Smooth muscle cell (in vitro differentiated cells): ENCODE measurements around the gene NOPCHAP1. TPM values are rescaled to one million over a fixed set of nuclear protein-coding genes. Genes with fewer than 3 reads are reported as not detected.

Source experiments
- DNase-seq: peaks from one replicate; lab custom pipeline; 2025; ENCODE audit not compliant: unreplicated experiment; lab: John Stamatoyannopoulos, UW
- H2AFZ ChIP-seq: fragments of 200-600 bp; sonication (generic); 2 replicates; pipeline ENCODE4 v1.6.0; 2016; ENCODE audit warnings: antibody characterized with exemption, low read depth, mild to moderate bottlenecking
- H3F3A ChIP-seq: fragments of 200-600 bp; sonication (generic); 2 replicates; pipeline ENCODE4 v1.6.0; 2017; ENCODE audit warnings: antibody characterized with exemption, low read depth
- H3K27ac ChIP-seq: fragments of 200-600 bp; sonication (generic); 2 replicates; pipeline ENCODE4 v1.5.1; 2016; ENCODE audit warnings: low read depth, mild to moderate bottlenecking
- H3K27me3 ChIP-seq: fragments of 200-600 bp; sonication (generic); 2 replicates; pipeline ENCODE4 v1.6.1; 2016; ENCODE audit warnings: low read depth, mild to moderate bottlenecking
- H3K36me3 ChIP-seq: fragments of 200-600 bp; sonication (generic); 2 replicates; pipeline ENCODE4 v1.5.1; 2016; ENCODE audit warnings: low read depth
- H3K4me1 ChIP-seq: fragments of 200-600 bp; sonication (generic); 2 replicates; pipeline ENCODE4 v1.5.1; 2016; ENCODE audit warnings: low read depth
- H3K4me2 ChIP-seq: fragments of 200-600 bp; sonication (generic); 2 replicates; pipeline ENCODE4 v1.6.0; 2016; ENCODE audit warnings: mild to moderate bottlenecking
- H3K4me3 ChIP-seq: fragments of 200-600 bp; sonication (generic); 2 replicates; pipeline ENCODE4 v1.5.1; 2016; ENCODE audit warnings: mild to moderate bottlenecking
- H3K79me2 ChIP-seq: fragments of 200-600 bp; sonication (generic); 2 replicates; pipeline ENCODE4 v1.6.0; 2016; ENCODE audit warnings: low read depth, mild to moderate bottlenecking
- H3K9ac ChIP-seq: fragments of 200-600 bp; sonication (generic); 2 replicates; pipeline ENCODE4 v1.6.0; 2016; ENCODE audit warnings: low read depth
- H3K9me3 ChIP-seq: fragments of 200-600 bp; sonication (generic); replicated peaks from 2 replicates; pipeline ENCODE4 v1.5.1; 2016; ENCODE audit warnings: low read depth
- H4K20me1 ChIP-seq: fragments of 200-600 bp; sonication (generic); 2 replicates; pipeline ENCODE4 v1.6.0; 2016; ENCODE audit warnings: low read depth
- WGBS: methylation state at CpG from one replicate; pipeline ENCODE4 v1.1.7; 2016; ENCODE audit warnings: low lambda C conversion rate; 5-methylcytosine and 5-hydroxymethylcytosine counted together
- polyA plus RNA-seq: library from polyadenylated mRNA; unstranded; fragments of >200 nt; fragmentation: Nextera tagmentation; extraction: Ambion mirVana; gene quantifications from 2 replicates; pipeline ENCODE4 v1.2.1, GENCODE V29; 2016
- total RNA-seq: library from RNA; depleted of rRNA; stranded (reverse); fragments of >200 nt; gene quantifications from 2 replicates; pipeline ENCODE4 v1.2.3, GENCODE V29; 2014
- TF ChIP-seq, protein P1 (sequence below): fragments of 200-600 bp; sonication (generic); IDR thresholded peaks from 2 replicates; pipeline ENCODE4 v1.5.1; 2017; ENCODE audit warnings: borderline replicate concordance, mild to moderate bottlenecking, antibody characterized with exemption; ENCODE audit not compliant: insufficient read depth, poor library complexity, severe bottlenecking

NOPCHAP1 gene
- total and polyA plus RNA-seq, 2 experiments from 2014 or later = 8.1 to 17.4 TPM

DNA sequence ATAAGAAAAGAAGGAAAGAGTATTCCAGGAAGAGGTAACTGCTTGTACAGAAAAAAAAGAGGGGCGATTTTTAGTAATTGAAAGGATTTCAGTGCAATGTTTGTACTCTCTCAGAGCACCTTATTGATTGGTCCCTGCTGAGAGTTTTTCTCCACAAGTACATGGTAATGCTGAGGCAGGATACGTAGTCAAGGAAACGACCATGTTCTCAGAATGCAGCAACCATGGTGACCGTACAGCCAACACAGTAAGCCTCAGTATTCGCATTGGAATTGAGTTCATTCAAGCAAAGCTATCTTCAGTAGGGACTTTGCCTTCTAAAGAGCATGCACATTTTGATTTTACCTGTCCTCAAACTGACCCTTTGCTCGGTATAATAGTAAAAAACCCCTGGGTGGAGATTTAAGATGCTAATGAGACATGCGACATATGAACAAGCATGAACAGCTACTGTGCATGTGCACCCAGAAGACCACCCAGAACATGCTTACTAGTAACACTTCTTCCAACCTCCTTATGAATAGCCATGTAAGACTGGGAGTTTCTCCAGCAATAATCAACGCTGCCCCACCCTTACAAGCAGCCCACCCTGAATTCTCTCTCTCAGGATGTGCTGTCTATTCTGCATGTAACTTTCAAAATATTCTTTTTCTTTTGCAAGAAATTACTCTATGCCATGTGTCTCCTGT is 21.8 kb upstream of the NOPCHAP1 start:
- Histone ChIP-seq H3K4me2 (no peak overlapping the region), H3K27me3 (no peaks in the 10 kb centered on the region), H4K20me1 (no peaks in the 10 kb centered on the region), H3K9ac (no peak overlapping the region), H2AFZ (no peak overlapping the region), H3K79me2 (no peaks in the 10 kb centered on the region), H3K27ac (no peak overlapping the region), H3K4me1 (no peaks in the 10 kb centered on the region), H3K4me3 (no peak overlapping the region), H3F3A (peaks cover 4% of the 10 kb centered on the region), H3K9me3 (no peaks in the 10 kb centered on the region), H3K36me3 (no peaks in the 10 kb centered on the region)
- no peak for DNase-seq
- TF ChIP-seq, protein P1, sequence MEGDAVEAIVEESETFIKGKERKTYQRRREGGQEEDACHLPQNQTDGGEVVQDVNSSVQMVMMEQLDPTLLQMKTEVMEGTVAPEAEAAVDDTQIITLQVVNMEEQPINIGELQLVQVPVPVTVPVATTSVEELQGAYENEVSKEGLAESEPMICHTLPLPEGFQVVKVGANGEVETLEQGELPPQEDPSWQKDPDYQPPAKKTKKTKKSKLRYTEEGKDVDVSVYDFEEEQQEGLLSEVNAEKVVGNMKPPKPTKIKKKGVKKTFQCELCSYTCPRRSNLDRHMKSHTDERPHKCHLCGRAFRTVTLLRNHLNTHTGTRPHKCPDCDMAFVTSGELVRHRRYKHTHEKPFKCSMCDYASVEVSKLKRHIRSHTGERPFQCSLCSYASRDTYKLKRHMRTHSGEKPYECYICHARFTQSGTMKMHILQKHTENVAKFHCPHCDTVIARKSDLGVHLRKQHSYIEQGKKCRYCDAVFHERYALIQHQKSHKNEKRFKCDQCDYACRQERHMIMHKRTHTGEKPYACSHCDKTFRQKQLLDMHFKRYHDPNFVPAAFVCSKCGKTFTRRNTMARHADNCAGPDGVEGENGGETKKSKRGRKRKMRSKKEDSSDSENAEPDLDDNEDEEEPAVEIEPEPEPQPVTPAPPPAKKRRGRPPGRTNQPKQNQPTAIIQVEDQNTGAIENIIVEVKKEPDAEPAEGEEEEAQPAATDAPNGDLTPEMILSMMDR = no peak
- WGBS = 79% methylated on average over 8 of the region's 8 CpGs

DNA sequence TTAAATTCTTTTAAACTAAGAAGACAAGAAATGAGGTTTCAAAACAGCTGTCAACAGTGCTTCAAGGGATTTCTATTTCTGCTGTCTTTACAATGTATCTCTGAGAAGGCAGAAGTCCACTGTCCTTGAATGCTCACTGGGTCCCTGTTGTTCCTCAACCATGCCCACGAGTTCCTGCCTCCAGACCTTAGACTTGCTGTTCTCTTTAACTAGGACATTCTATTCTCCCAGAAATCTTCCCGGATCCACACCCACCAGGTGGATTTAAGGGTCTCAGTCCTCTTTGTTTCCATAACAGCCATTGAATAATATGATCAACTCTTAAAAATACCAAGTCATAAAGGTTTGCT is 21.3 kb upstream of the NOPCHAP1 start:
- no peak overlapping the region for H3K4me3 ChIP-seq
- no peaks in the 10 kb centered on the region for H3K27me3 ChIP-seq
- no peak overlapping the region for H2AFZ ChIP-seq
- WGBS = 73% methylated on average over 2 of the region's 2 CpGs
- no peaks in the 10 kb centered on the region for H3K4me1 ChIP-seq
- no peaks in the 10 kb centered on the region for H4K20me1 ChIP-seq
- no peak for DNase-seq
- TF ChIP-seq, protein P1 = no peak
- no peaks in the 10 kb centered on the region for H3K36me3 ChIP-seq
- no peaks in the 10 kb centered on the region for H3K79me2 ChIP-seq
- H3F3A ChIP-seq = no peaks in the 10 kb centered on the region
- H3K27ac ChIP-seq = no peak overlapping the region
- no peaks in the 10 kb centered on the region for H3K9me3 ChIP-seq
- no peak overlapping the region for H3K4me2 ChIP-seq
- no peak overlapping the region for H3K9ac ChIP-seq

DNA sequence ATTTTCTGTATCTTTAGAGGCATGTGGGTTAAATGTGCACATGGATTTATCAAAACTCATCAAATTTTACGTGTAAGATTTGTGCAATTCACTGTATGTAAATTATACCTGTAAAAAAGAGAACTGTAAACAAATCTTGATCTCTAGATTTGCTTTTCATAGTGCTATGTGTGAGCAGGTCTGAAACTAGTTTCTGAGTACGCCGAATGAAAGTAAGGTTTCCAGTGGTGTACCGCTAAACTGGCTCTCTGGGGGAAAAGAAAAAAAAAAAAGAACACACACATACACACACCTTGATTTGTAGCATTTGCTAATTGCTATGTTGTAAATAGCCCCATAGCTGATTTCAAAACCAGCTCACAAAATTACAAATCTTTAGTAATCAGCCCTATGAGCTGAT is 19.4 kb upstream of the NOPCHAP1 start:
- Histone ChIP-seq H3K4me2 (no peak overlapping the region), H3K27me3 (no peaks in the 10 kb centered on the region), H3K79me2 (no peaks in the 10 kb centered on the region), H3K9ac (no peak overlapping the region), H3K9me3 (no peaks in the 10 kb centered on the region), H3K27ac (no peak overlapping the region), H3K4me1 (no peaks in the 10 kb centered on the region), H4K20me1 (no peaks in the 10 kb centered on the region), H2AFZ (no peak overlapping the region), H3F3A (no peaks in the 10 kb centered on the region), H3K4me3 (no peak overlapping the region), H3K36me3 (no peaks in the 10 kb centered on the region)
- TF ChIP-seq, protein P1 = no peak
- DNase-seq = no peak
- 90% methylated on average over 4 of the region's 4 CpGs for WGBS

DNA sequence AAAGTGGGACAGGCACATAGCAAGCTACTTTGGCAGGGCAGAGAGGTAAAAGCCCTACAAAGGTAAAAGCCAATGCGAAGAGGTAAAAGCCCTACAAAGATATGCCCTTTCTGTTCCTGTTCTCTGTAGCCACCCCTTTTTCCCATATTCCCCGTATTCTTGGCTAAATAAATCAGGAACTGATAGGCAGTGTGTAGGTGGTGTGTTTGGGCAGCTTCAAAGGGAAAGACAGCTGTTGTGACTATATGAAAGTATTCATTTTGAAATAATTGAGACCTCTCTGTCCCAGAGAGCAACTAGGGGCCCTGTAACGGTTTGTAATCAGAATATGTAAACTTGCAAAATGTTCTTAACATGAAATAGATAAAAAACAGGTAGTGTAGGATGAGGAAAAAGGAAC is 16.8 kb upstream of the NOPCHAP1 start:
- H3K27me3 ChIP-seq = no peaks in the 10 kb centered on the region
- no peak overlapping the region for H3K4me2 ChIP-seq
- no peaks in the 10 kb centered on the region for H3K36me3 ChIP-seq
- TF ChIP-seq, protein P1 = no peak
- no peaks in the 10 kb centered on the region for H3K4me1 ChIP-seq
- no peaks in the 10 kb centered on the region for H4K20me1 ChIP-seq
- H2AFZ ChIP-seq = no peak overlapping the region
- H3K9ac ChIP-seq = no peak overlapping the region
- no peak for DNase-seq
- no peaks in the 10 kb centered on the region for H3F3A ChIP-seq
- H3K4me3 ChIP-seq = no peak overlapping the region
- no peak overlapping the region for H3K27ac ChIP-seq
- WGBS = 71% methylated on average over 3 of the region's 3 CpGs
- H3K9me3 ChIP-seq = no peaks in the 10 kb centered on the region
- H3K79me2 ChIP-seq = no peaks in the 10 kb centered on the region
